Subcutaneous adipose tissue (tissue), 4 donors: Measurements from ENCODE around the gene L3MBTL1. TPM values are rescaled to one million over a fixed set of nuclear protein-coding genes. Genes with fewer than 3 reads are reported as not detected.

ENCODE experiments used
- total RNA-seq, 4 donors: library from RNA; depleted of rRNA; stranded (reverse); fragments of >200 nt; gene quantifications; one replicate each; pipeline ENCODE4 v1.1.0, GENCODE V29; 2016
- TF ChIP-seq, protein P1 (sequence below): fragments of 450-650 bp; IDR thresholded peaks from one replicate; pipeline ENCODE4 v1.5.1; 2016; ENCODE audit warnings: low read depth, mild to moderate bottlenecking, control low read depth, antibody characterized with exemption, moderate library complexity

L3MBTL1 gene
- total RNA-seq, 4 donors from 2014 or later = 5.7 to 11.7 (median 9.3) TPM

DNA sequence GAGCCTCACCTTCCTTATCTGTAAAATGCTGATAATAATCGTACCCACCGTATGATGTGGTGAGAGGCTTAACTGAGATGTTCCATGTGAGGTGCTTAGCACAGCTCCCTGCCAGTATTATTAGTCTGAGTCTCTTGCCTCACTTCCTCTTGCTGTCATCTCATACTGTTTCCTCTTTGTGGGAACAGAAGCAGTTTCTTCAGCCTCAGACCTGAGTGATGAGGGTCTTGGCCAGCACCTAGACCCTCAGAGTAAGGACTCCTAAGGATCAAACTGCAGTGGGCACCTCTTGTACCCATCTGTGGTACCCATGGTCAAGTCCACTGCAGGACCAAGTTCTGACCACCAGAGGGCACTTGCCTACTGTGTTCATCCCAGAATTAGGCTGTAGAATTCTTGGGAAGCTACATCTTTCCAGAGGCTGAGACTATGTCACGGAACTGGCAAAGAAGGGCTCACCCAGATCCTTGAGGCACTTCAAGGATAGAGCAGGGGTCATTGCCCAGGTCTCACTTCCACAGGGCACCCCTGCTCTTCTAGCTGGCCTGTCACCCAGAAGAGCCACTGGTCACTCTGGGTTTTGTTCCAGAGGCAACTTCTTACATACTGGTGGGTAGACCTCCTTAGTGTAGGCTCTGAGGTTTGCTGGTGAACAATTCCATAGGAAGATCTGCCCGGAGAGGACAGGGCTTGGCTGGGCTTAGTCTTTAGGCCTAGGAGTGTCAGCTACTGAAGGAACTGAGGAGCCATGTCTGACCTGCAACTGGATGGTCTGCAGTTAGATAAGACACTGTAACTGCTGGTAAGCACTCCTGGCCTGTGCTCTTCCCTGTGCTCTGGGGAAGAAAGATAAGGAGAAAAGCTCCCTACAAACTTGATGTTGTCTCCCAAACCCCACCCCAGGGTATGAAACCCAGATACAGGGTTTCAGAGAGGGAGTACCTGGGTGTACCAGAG lies 30.7 kb downstream of the L3MBTL1 start:
- TF ChIP-seq, protein P1, sequence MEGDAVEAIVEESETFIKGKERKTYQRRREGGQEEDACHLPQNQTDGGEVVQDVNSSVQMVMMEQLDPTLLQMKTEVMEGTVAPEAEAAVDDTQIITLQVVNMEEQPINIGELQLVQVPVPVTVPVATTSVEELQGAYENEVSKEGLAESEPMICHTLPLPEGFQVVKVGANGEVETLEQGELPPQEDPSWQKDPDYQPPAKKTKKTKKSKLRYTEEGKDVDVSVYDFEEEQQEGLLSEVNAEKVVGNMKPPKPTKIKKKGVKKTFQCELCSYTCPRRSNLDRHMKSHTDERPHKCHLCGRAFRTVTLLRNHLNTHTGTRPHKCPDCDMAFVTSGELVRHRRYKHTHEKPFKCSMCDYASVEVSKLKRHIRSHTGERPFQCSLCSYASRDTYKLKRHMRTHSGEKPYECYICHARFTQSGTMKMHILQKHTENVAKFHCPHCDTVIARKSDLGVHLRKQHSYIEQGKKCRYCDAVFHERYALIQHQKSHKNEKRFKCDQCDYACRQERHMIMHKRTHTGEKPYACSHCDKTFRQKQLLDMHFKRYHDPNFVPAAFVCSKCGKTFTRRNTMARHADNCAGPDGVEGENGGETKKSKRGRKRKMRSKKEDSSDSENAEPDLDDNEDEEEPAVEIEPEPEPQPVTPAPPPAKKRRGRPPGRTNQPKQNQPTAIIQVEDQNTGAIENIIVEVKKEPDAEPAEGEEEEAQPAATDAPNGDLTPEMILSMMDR = no peak

GRCh38 chr20:43538878-43539700 lies 31.6 kb downstream of the L3MBTL1 start:
- TF ChIP-seq, protein P1 = no peak

GRCh38 chr20:43539975-43540672 lies 32.6 kb downstream of the L3MBTL1 start:
- TF ChIP-seq, protein P1 = no peak

GRCh38 chr20:43540673-43541060 lies 33.2 kb downstream of the L3MBTL1 start:
- TF ChIP-seq, protein P1 = no peak

- TF ChIP-seq, protein P1 = no peak
Observed at GRCh38 chr20:43541214-43541613, 33.7 kb downstream of the L3MBTL1 start.

DNA sequence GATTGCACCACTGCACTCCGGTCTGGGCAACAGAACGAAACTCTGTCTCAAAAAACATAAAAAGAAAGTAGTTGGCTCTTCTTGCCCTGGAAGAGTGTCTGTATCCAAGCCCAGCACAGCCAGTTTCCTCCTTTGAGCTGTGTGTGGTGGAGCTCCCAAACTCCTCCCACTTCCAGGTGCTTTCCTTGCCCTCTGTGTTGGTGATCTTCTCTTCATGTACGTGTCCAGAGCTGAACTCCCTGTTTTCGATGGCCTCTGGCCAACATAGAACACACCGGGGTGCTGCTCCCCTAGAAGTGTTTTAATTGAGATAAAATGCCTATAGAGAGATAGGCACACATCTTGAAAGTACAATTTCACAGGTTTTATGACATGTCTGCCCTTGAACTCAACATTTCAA lies 34.7 kb downstream of the L3MBTL1 start:
- TF ChIP-seq, protein P1 = no peak

DNA sequence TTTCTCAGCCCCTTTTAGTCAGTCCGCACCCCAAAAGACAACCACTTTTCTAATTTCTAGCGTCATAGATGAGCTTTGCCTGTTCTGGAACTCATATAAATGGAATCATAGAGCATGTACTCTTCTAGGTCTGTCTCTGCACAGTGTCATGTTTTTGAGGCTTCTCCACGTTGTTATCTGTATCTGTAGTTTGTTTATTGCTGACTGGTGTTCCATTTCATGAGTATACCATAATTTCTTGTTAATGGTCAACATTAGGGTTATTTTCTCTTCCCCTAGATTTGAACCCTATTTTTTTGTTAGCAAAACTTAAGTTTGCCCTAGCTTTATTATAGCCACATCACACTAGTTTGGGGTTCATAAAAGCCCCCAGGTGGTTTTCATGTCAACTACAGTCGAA lies 35.2 kb downstream of the L3MBTL1 start:
- TF ChIP-seq, protein P1 = no peak
